ENCODE results near the gene XCL1.

Gene XCL1

DNA sequence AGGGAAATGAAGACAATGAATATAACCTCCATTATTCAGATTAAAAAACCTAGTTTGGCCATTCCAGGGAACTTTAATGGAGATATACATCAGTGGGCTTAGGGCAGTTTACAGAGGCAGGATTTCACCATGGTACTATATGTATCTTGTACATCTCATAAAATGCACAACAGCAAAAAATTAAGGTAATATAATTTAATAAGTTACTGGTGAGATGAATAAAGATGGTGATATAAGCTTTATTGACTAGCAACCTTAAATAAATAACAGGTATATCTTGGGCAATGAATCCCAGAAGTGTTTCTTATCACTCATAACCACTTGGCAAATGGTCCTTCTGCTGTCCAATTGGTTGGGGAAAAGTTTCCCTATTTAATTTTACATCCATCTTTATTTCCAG is 29.0 kb downstream of the XCL1 start:
- DNase-seq (ENCODE audit: low read depth), result no peak

DNA sequence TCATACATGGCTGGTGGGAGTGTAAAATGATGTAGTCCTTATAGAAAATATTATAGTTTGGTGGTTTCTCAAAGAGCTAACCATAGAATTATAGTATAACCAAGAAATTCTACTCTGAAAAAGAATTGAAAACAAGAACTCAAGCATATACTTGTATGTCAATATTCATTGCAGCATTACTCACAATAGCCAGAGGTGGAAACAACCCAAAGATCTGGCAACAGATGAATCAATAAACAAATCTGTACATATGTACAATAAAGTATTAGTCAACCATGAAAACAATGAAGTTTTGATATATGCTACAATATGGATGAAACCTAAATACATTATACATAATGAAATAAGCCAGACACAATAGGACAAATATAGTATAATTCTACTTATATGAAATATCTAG is 29.7 kb downstream of the XCL1 start:
- DNase-seq (ENCODE audit: low read depth), result no peak

DNA sequence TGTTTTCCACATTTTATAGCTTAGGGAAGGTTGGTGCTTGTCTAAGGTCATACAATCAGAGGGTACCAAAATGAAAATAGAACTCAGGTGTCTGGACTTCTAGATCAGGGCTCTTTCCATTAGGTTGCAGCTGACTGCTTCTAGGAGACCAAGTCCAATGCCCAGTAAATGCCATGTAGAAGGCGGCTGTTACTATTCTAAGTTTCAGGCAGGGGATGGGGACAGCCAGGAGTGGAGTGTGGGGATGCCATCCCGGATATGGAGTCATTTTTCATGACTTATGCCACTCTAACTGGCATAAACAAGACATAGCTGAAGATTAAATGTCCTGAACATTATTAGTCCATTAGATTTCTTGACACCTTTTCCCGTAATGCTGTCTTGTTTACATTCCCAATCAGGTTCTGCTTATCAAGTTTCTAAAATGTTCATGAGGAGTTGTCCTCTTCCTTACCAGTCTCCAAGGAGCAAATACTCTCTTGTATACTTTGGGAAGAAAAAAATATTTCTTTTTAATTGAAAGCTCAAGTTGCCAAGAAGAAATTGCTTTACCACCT is 31.5 kb downstream of the XCL1 start:
- DNase-seq (ENCODE audit: low read depth), result no peak

DNA sequence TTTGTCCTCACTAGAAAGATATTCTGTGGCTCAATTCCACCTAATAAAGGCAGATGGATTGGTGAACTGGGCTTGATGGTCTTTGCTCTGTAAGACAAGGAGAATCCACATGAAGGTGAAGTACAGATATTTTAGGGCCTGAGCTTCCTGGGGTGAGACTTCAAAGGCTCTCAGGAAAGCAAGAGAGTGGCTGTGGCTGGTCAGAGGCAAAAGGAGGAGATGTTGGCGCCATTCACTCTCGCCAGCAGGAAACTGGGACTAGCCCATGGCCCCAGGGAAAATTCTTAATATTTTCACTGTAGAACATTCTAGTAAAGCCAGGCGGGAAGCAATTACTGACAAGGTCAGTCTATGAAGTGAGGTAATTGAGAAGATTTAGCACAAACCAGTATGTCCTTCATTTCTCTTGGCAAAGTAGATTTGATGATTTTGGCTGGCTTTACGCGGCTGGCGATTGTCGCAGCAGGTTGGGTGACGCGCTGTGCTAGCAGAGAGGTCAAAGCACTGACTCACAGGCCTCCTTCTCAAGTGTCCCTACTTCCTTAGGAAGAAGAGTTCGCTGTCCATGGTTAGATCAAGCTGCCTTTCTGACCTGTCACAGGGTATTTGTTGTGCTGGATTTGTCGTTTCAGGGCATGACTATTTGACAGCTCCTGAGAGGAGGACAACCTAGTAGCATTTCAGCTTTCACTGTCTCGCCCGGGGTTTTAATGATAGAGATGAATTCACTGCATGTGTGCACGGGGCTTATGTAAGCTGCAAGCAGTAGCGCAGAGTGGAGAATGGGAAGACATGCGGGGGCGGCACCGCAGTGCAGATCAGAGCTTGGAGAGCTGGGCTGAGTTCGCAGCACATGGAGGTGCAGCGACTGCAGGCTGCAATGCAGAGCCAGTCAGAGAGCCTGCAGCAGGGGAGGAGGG is 32.7 kb downstream of the XCL1 start:
- no peak for DNase-seq (ENCODE audit: low read depth)

DNA sequence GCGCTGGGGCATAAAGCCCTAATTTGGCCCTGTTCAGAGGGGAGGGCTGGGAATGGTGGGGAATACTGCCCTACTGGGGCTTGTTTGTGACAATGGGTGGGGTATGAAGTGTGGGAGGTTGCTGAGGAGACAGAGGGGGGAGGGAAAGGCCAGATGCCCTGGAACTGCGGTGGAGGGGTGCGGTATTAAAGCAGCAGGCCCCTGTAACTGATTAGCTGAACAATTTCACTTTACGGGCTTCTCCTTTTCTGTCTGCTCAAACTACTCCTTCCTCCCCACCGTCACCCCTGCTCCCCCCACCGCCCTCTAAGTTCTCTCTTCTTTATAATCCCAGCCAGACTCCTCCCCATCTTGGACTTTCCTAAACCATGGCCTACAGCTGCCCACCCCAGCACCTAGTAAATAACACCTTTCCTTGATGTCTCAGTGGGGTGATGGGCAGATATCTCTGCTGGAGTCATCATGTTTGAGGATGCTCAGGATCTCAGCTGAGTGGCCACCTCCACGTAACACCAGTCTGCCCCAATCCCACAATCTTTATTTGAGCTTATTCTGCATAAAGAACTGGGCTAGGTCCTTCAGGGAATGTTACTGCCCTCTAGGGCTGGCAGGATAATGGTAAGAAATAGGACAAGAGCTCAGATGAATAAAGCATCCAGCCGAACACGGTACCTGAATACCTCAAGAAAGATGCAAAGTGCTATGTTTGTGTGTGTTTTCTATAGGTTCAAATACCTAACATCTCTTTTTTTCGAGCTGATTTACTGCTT is 33.5 kb downstream of the XCL1 start:
- DNase-seq (ENCODE audit: low read depth), result no peak

- DNase-seq (ENCODE audit: low read depth), result no peak
Observed at GRCh38 chr1:168613038-168613451, 36.6 kb downstream of the XCL1 start.

DNA sequence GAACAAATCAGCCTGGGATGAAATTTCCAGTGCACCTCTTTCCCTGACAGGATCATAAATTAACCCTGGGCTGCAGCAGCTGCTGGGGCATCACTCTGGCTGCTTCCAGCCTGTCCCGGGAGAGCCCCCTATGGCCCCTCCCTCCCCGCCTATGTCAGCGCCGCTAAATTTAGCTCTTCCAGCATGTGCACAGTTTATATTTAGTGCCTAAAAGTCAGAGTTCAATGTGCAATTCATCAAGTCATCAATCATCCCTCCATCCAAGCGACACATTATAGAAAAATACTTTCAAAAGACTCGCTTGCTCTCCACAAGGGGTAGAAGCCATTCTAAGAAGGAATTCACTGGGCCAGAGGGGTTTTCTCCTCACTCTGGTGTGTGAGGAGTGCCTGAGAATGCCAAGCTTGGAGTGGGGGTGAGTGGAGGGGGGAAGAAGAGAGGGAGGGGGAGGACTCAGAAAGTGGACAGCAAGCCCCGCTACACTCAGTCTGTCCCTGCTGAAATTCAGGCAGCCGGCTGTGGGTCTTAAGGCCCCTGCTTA is 37.4 kb downstream of the XCL1 start:
- no peak for DNase-seq (ENCODE audit: low read depth)

GRCh38 chr1:168614235-168614634 is 37.8 kb downstream of the XCL1 start:
- DNase-seq (ENCODE audit: low read depth), result no peak

GRCh38 chr1:168615965-168616364 is 39.6 kb downstream of the XCL1 start:
- DNase-seq (ENCODE audit: low read depth), result no peak

DNA sequence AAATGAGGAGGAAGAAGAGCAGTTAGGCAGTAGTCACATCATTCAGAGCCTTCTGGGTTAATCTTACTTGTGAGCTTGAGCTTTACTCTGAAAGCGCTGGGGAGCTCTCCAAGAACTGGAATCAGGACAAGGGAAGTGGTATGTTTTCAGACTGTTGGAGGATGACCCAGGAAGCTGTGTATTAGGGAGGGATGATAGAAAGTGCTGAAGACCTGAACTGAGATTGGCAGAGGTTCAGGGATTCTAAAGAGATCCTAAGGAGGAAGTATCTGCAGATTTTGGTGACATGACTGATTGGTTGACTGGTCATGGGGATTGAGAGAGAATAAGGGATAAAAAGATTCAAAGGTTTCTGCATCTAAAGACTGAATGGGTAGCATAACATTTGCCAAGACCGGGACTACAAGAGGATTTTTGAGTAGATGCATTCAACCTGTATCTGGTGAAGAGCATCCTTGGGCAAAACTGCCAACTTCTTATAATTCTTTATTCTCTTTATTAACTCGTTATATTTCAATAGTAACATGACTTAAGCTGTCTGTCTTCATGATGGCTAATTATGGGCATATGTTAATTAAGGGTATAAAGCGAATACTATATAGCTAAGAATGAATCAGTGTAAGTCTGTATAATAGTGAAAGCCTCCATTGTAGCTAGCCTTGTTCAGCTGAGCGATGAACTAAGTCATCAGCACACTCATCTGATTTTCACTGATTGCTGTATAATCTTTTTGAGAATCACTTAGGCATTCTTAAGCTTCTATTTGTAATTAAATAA is 41.8 kb downstream of the XCL1 start:
- DNase-seq (ENCODE audit: low read depth), result no peak

DNA sequence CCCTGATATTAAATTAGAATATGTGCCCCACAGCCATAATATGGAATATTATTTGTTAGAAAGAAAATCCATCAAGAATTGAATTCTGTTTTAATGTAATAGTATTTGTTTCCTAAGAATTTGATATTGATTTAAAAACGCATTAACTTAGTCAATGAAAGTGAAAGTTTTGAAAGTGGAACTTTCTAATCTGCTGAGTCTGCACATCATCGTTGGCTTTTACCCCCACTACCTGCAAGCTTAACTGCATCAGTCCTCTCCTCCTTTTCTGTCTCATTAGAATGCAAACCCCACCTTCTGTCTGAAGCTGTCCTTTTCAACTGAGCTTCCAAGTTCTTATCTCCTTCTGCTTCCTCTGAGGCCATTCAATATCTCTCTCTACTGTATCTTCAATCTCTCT is 42.5 kb downstream of the XCL1 start:
- no peak for DNase-seq (ENCODE audit: low read depth)

DNA sequence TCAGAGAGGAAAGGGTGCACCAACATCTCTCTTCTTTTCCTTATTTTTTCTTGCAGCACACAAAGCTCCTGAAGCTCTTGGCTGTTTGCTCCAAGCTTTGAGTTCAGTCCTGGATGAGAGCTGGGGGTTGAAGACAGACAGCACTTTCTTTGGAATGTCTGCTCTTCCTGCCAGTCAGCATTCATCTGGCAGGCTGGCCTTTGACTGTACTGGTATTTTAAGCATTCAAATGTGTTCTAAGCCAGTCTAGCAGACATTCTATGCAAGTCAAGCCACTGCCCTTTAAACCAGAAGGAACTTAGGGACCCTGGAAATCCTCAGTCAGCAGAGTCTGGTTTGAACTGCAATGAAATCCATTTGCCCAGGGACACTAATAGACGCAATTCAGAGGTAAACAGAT is 45.0 kb downstream of the XCL1 start:
- peak; percentile 21 for DNase-seq (ENCODE audit: low read depth)

- no peak for DNase-seq (ENCODE audit: low read depth)
Observed at GRCh38 chr1:168623003-168623828, 46.8 kb downstream of the XCL1 start.

DNA sequence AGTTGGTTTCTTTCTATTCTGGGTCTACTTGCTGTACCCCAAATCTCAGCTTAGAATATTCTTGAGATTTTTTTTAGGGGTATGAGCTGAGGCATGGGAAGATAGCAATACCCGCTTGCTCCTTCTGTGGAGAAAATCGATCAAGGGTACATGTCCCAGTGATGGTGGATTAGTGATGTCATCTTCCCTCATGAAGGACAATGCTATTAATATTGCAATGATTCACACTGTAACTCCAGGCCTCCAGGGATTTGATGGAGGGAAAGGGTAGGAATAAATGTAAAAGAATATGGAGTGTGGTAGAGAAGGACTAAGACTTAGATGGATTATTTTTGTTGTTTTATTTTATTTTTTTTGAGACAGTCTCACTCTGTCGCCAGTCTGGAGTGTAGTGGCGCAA is 47.4 kb downstream of the XCL1 start:
- no peak for DNase-seq (ENCODE audit: low read depth)

- no peak for DNase-seq (ENCODE audit: low read depth)
Observed at GRCh38 chr1:168626326-168626725, 49.9 kb downstream of the XCL1 start.

- no peak for DNase-seq (ENCODE audit: low read depth)
Observed at GRCh38 chr1:168627370-168627769, 51.0 kb downstream of the XCL1 start.

- peak; percentile 33 for DNase-seq (ENCODE audit: low read depth)
Observed at GRCh38 chr1:168628807-168629206, 52.4 kb downstream of the XCL1 start.

- no peak for DNase-seq (ENCODE audit: low read depth)
Observed at GRCh38 chr1:168629466-168629865, 53.1 kb downstream of the XCL1 start.
